K562 treated with DMSO at 1 percent for 48 hours (cell line): ENCODE data around the gene STRN3. TPM values are rescaled to one million over a fixed set of nuclear protein-coding genes. Genes with fewer than 3 reads are reported as not detected.

ENCODE experiments used
- total RNA-seq: library from RNA; unstranded; fragments of 300-600 nt; gene quantifications from 2 replicates; pipeline ENCODE4 v1.2.3, GENCODE V29; 2022; ENCODE audit warnings: low replicate concordance; ENCODE audit errors: extremely low read depth

The STRN3 gene
- not detected in 2 replicates for total RNA-seq

GRCh38 chr14:31026077-31026449 lies at the start of gene STRN3:
STRN3 (minus strand) TSS chr14:31026379; CDS start chr14:31026185, 194 bp downstream.

GRCh38 chr14:31025367-31026076 lies 657 bp downstream of the STRN3 start, which contains the start of gene AP4S1:
AP4S1 (plus strand) TSS chr14:31025649; CDS start chr14:31066197, 40,548 bp downstream.

GRCh38 chr14:30874120-30874998 lies 151.8 kb downstream of the STRN3 start, which contains the start of gene COCH:
COCH (plus strand) TSS chr14:30874559; CDS start chr14:30874939, 380 bp downstream.

Other genes with a start within 250 kb of the STRN3 start
- gene COCH, start 151.8 kb downstream of the STRN3 start, total RNA-seq = not detected in 2 replicates
- not detected in 2 replicates for gene AP4S1, start 730 bp downstream of the STRN3 start, total RNA-seq
- gene HECTD1, start 181.4 kb upstream of the STRN3 start, total RNA-seq = not detected in 2 replicates